AG09319 (cell line): ENCODE measurements around the gene S100B.
A peak's percentile ranks its signal among the peaks of the same experiment; 100 is the strongest.
"Not testable (repeated sequence)": the region's sequence is repeated elsewhere in the genome, so short reads cannot be mapped to it uniquely, and the experiment has no call there.

Experiments used
- DNase-seq: peaks from one replicate; pipeline ENCODE4 v3.0.0-alpha.2; 2010; ENCODE audit warnings: low read depth; ENCODE audit errors: extremely low read depth
- TF ChIP-seq, protein P1 (sequence below): IDR thresholded peaks from 2 replicates; pipeline ENCODE4 v1.5.1; 2011; ENCODE audit warnings: low read depth, mild to moderate bottlenecking, inconsistent platforms, low read length, moderate library complexity

Gene S100B

GRCh38 chr21:46635324-46636180 lies 30.7 kb upstream of the S100B start, which contains the start of gene PRMT2:
Gene PRMT2 (plus strand): TSS chr21:46635674. CDS start chr21:46636952, 1,278 bp downstream.
- TF ChIP-seq, protein P1, sequence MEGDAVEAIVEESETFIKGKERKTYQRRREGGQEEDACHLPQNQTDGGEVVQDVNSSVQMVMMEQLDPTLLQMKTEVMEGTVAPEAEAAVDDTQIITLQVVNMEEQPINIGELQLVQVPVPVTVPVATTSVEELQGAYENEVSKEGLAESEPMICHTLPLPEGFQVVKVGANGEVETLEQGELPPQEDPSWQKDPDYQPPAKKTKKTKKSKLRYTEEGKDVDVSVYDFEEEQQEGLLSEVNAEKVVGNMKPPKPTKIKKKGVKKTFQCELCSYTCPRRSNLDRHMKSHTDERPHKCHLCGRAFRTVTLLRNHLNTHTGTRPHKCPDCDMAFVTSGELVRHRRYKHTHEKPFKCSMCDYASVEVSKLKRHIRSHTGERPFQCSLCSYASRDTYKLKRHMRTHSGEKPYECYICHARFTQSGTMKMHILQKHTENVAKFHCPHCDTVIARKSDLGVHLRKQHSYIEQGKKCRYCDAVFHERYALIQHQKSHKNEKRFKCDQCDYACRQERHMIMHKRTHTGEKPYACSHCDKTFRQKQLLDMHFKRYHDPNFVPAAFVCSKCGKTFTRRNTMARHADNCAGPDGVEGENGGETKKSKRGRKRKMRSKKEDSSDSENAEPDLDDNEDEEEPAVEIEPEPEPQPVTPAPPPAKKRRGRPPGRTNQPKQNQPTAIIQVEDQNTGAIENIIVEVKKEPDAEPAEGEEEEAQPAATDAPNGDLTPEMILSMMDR = no peak
- peak; percentile 94 for DNase-seq

DNA sequence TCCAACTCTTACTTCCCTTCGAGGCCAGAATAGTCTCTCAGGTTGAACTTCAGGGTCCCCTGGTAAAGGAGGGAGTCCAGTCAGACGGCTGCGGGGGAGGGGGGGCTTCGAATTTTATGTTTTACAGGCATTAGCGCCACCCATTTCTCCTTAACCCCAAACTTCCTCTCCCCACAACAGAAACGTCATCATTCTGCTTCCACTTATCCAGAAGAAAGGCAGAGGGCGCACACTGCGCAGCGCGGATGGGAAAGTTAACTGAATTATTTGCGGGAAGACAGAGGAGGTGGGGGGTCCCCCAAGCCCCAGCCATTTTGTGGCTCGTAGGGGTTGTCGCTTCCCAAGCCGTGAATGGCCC lies 30.1 kb upstream of the S100B start:
- TF ChIP-seq, protein P1 = peak; percentile 14
- DNase-seq = peak; percentile 52

GRCh38 chr21:46634427-46634826 lies 29.5 kb upstream of the S100B start:
- TF ChIP-seq, protein P1 = no peak
- DNase-seq = no peak

DNA sequence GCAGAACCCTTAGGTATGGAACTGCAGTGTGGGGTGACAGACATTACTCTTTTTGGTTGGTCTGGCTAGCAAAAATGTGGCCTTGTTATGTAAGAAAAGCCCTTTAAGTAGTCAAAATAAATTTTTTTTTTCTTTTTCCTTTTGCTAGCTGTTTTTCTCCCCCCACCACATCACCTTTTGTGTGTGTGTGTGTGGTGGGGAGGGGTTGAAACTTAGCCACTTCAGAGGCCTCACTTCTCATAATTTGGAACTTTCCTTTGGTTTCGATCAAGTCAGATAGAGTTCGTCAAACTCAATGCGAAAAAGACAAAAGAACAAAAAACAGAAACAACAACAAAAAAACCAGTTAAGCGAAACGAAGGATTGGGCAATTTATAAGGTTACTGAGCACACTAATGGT lies 28.7 kb upstream of the S100B start:
- TF ChIP-seq, protein P1 = no peak
- peak; percentile 5 for DNase-seq

DNA sequence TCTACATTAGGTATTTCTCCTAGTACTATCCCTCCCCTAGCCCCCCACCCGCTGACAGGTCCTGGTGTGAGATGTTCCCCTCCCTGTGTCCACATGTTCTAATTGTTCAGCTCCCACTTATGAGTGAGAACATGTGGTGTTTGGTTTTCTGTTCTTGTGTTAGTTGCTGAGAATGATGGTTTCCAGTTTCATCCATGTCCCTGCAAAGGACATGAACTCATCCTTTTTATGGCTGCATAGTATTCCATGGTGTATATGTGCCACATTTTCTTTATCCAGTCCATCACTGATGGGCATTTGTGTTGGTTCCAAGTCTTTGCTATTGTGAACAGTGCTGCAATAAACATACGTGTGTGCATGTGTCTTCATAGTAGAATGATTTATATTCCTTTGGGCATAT lies 26.0 kb upstream of the S100B start:
- not testable (repeated sequence) for DNase-seq

DNA sequence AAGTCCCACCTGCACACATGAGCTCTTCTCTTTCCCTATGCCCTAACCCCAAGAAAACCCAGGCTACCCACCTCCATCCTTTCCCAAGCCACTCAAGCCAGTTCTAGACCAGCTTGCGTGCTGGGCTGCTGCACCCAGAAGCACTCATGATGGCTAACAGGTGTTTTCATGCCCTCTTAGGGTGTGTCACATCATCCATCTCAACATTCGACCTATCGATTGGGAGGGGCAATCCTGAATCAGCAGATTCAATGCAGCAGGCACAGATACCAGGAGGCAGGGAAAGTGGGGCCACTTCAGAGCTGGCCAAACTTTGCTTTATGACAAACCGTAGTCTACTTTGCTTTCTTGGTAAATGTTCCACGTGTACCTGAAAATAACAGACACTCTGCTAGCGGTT lies 24.0 kb upstream of the S100B start:
- DNase-seq = no peak

GRCh38 chr21:46627726-46628125 lies 22.8 kb upstream of the S100B start:
- DNase-seq = no peak
- TF ChIP-seq, protein P1 = no peak

More for the DNA sequence above, 24.0 kb upstream of the S100B start:
- TF ChIP-seq, protein P1 = no peak

- no peak for DNase-seq
- TF ChIP-seq, protein P1 = no peak
Measured at GRCh38 chr21:46626975-46627501, 22.2 kb upstream of the S100B start.
